NOMO-1 treated with dmso at 0.1 percent for 144 hours (cell line): ENCODE data around the gene RTN4RL1.

Experiments used
- DNase-seq: peaks from one replicate; lab custom pipeline; 2025; ENCODE audit not compliant: unreplicated experiment; lab: John Stamatoyannopoulos, UW

RTN4RL1 gene

DNA sequence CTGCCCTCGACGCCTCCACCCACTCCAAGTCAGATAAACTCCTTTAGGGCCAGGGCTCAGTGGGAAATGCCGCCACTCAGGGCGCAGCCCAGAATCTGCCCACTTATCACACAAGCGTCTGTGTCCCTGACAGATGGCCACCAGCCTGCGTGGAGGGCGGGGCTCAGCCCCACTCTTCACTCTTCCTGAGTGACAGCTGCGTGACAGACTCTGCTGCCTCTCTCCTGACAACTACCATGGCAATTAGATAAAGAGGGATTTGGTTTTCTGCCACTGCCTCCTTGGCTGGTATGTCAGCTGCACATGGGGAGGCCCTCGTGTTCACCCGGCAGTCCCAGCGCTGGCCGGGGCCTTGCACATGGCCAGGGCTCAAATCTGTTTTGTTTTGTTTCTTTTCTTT, 96.2 kb downstream of the RTN4RL1 start:
- DNase-seq = no peak

- DNase-seq = no peak
Observed at GRCh38 chr17:1920948-1921351, 104.2 kb downstream of the RTN4RL1 start.

DNA sequence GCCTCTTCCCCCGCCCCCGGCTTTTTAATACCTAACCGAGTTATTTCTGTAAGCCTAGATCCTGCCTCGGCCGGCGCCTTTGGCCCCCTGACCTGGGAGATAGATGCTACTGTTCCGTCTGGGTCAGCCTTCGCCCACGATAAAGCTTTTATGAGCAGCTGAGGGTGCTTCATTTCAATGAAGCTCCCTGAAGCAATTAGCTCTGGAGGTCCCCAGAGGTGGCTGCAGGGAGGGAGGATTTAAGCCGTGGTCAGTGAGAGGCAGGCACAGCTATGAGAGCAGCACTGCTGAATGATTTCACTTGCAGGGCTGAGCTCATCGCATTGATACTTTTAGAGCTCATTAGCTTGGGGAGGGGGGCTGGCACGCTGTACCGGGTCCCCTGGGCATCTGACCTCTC, 105.9 kb downstream of the RTN4RL1 start:
- DNase-seq = no peak

DNA sequence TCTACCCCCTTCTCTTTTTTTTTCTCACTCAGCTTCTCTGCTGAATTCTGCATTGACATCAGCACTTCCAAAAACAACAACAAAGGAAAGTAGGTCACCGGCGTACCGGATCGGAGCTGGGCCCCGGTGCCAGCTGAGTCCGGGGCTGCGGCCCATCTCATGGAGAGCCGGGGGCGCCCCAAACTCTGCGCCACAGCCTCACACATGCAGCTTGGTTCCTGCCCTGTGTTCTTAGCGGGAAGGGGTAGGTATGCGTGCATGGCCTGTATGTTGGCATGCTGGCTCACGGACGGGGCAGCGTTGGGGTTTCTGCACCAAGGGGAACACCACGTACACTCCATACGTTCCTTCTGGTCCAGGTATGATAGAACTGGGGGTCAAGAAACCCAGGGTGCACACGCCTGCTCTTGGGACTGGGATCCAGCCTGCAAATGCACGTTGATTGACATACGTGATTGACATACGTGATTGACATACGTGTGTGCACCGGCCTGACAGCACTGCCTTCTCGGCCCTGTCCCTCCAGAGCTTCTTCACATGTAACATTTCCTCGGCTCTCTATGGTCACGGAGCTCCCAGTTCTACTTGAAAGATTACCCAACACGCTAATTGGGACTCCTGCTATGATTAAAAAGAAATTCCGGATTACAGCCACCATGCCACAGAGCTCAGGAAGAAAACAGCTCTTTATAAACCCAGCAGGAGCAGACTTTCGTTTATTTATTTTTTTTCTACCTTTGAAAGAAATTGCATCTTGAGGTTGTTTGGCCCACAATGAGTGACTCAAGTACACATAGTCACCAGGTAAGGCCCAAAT, 106.6 kb downstream of the RTN4RL1 start:
- DNase-seq = no peak

DNA sequence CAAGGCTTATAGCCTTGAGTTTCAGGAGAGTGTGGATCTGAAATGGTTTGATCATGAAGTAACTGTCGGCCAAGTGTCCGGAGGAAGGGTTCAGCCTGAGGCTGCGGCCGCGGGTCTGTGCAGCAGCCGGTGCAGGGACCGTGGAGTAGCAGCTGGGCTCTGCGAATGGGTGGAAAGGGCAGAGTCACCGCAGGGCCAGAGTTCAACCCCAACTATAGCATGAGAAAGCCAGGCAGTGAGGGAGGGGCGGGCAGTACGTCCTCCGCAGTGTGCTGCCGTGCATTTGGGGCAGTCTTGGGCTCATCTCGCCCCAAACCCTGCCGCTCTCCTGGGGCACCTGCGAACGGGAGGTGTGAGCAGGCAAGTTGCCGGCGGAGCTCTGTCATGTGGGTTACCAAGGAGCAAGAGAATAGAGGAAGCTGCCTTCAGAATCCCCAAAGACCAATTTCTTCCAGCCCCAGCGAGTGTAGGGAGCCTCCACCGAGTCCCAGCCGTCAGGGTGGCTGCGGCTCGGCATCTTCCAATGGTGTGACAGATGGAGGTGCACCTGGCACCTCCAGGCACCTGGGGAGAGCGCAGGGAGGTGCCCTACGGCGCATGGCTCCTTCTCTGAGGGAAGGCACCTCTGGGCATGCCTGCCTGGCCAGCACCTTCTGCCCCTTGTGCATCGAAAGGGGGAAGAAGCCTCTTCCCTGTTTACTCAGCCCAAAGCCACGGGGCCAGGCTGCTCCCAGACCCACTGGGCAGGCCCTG, 108.0 kb downstream of the RTN4RL1 start:
- DNase-seq = no peak

GRCh38 chr17:1916316-1916715, 108.8 kb downstream of the RTN4RL1 start:
- no peak for DNase-seq

DNA sequence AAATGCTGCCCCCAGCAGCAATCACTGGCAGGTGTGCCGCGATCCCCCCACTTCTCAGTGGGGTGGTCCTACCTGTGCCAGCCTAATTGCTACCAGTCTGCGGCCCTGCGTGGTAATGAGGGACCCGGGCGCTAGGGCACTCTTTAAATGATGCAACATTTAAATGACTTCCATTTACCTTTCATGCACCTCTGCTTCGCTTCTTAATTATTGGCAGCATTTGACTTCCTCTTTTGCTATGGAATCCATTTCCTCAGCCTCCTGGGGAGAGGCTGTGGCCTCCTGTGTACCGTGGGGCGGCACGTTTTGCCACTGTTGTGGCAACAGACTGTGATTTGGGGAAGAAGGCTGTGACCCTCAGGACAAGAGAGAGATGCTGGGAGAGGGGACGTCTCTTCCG, 109.2 kb downstream of the RTN4RL1 start:
- no peak for DNase-seq

- DNase-seq = no peak
Observed at GRCh38 chr17:1914661-1915083, 110.5 kb downstream of the RTN4RL1 start.

DNA sequence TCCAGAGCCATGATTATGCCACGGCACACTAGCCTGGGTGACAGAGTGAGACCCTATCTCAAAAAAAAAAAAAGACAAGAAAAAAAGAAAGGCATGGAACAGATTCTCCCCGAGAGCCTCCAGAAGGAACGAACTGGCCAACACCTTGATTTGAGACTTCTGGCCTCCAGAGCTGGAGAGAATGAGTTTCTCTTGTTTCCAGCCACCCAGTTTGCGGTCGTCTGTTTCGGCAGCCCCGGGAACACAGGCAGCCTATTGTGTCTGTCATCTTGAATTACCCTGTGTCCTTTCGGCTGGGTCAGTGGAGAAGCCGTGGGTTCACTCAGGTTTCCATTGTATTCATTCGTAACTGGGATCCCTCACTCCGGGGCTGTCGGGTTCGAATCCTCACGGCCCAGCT, 111.4 kb downstream of the RTN4RL1 start:
- DNase-seq = no peak

DNA sequence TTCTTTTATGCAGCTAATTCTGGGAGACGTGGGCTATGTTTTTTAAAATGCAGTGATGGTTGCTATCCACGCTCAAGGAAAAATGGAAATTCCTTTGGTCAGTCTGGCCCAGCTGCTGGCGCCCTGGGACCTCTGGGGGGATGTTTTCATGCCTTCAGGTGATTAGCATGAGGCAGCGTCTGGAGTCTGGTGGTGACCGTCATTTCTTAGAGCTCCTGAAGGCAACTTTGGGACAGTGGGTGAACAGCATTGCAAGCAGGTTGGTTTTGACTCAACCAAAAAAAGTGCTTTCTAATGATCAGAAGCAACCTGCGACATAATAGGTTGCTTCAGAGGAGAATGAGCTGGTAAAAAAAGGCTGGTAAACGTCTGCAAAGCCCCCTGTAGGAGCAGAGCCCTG, 113.0 kb downstream of the RTN4RL1 start:
- DNase-seq = no peak

GRCh38 chr17:1909985-1910384, 115.1 kb downstream of the RTN4RL1 start:
- no peak for DNase-seq

GRCh38 chr17:1908699-1909309, 116.3 kb downstream of the RTN4RL1 start:
- peak; percentile 48 for DNase-seq

GRCh38 chr17:1907909-1908698, 117.0 kb downstream of the RTN4RL1 start:
- DNase-seq = no peak

- no peak for DNase-seq
Observed at GRCh38 chr17:1907216-1907631, 117.9 kb downstream of the RTN4RL1 start.

GRCh38 chr17:1906662-1907101, 118.5 kb downstream of the RTN4RL1 start:
- DNase-seq = no peak

DNA sequence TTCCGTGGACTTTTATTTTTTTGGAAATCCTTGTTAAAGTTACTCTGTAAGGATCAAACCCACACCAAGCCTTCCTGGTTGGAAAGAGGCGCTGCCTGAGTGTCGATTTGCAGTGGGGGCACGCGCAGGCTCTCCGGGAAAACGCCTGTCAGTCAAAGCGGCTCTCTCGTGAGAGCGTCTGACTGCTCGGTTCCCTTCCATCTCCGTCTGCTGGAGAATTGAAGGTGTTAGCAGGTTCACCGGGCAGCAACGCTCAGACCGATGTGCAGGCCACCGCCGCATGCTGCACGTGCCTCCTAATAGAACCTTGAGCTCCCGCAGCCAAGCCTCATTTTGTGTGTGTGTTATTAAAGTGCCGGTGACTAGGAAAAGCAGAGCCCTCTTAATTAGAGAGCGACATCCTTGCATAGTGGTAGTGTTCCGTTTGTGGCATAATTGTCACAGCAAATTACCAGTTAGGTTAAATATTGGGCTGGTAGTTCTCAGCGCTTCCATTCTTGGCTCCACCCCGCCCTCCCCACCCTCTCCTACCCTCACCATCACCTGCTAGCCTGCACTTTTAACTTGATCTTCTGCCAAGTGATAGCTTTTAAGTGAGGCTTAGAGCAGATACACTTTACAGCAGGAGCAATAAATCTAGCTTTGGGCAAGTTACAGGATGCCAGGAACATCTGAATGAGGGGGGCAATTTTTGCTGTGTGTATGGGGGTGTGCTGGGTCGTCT, 119.8 kb downstream of the RTN4RL1 start:
- DNase-seq = no peak

GRCh38 chr17:1904273-1905182, 120.6 kb downstream of the RTN4RL1 start:
- DNase-seq = no peak

GRCh38 chr17:1899403-1900000, 125.6 kb downstream of the RTN4RL1 start:
- DNase-seq = no peak

- no peak for DNase-seq
Observed at GRCh38 chr17:1898872-1899271, 126.3 kb downstream of the RTN4RL1 start.
